GM06990 (cell line): ENCODE data around the gene IGFBP4.

Experiments
- DNase-seq: peaks from one replicate; pipeline ENCODE4 v3.0.0-alpha.2; 2011; ENCODE audit not compliant: insufficient read length; ENCODE audit errors: extremely low read depth
- H3K27me3 ChIP-seq: replicated peaks from 2 replicates; pipeline ENCODE4 v1.6.0; 2011; ENCODE audit warnings: low read length; ENCODE audit not compliant: control insufficient read depth, insufficient read depth
- H3K36me3 ChIP-seq: 2 replicates; pipeline ENCODE4 v1.5.1; 2011; ENCODE audit warnings: low read length; ENCODE audit not compliant: control insufficient read depth, insufficient read depth
- H3K4me3 ChIP-seq: replicated peaks from 2 replicates; pipeline ENCODE4 v1.5.1; 2011; ENCODE audit warnings: low read depth, mild to moderate bottlenecking, control low read depth, low read length
- TF ChIP-seq, protein P1 (sequence below): IDR thresholded peaks from 2 replicates; pipeline ENCODE4 v1.5.1; 2011; ENCODE audit warnings: low read length, control low read depth, mild to moderate bottlenecking, inconsistent platforms; ENCODE audit not compliant: insufficient read depth, poor library complexity, severe bottlenecking

Gene IGFBP4

DNA sequence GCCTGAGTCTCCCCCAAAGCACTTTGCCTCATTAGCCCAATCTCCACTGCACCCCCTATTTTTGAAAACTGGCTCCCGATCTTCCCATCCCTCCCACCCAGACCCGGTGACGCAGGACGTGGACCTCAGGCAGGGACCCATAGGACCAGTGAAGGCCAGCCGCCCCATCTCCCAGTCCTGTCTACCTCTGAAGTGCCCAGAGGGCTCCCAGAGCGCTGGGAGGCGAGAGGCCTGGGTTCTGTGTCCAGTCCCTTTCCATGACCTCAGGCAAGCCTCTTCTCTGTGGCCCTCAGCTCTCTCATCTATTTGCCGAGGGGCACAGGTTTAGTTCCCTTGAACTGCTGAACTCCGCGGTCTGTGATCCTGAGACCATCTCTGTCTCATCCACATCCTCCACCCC, 57.5 kb downstream of the IGFBP4 start:
- H3K4me3 ChIP-seq: no peak overlapping the region
- DNase-seq: no peak
- peaks cover 6% of the 10 kb centered on the region for H3K27me3 ChIP-seq
- TF ChIP-seq, protein P1, sequence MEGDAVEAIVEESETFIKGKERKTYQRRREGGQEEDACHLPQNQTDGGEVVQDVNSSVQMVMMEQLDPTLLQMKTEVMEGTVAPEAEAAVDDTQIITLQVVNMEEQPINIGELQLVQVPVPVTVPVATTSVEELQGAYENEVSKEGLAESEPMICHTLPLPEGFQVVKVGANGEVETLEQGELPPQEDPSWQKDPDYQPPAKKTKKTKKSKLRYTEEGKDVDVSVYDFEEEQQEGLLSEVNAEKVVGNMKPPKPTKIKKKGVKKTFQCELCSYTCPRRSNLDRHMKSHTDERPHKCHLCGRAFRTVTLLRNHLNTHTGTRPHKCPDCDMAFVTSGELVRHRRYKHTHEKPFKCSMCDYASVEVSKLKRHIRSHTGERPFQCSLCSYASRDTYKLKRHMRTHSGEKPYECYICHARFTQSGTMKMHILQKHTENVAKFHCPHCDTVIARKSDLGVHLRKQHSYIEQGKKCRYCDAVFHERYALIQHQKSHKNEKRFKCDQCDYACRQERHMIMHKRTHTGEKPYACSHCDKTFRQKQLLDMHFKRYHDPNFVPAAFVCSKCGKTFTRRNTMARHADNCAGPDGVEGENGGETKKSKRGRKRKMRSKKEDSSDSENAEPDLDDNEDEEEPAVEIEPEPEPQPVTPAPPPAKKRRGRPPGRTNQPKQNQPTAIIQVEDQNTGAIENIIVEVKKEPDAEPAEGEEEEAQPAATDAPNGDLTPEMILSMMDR: no peak
- H3K36me3 ChIP-seq: no peaks in the 10 kb centered on the region

DNA sequence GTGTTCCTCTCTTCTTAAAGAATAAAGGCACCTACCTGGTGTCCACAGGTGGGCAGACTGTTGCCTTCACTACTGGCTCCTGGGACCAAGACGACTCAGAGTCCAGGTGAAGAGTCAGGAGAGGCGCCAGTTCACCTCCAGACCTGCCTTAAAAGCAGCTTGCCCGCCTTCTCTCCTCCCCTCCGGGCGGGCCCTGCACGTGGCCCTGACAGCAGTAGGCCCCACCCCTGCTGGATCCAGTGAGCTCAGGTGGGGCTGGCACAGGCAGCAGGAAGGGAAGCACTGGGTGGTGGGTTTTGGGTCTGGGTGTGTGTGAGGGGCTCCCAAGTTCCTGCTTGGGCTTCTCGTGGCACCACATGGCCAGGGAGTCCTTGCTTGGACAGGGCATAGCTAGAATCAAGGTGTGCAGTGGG, 58.3 kb downstream of the IGFBP4 start, which contains the start of gene TNS4:
Gene TNS4 (minus strand): TSS at position 125 of the 413 bp plus-strand sequence. CDS start 5,198 bp downstream, outside the sequence.
- Histone ChIP-seq H3K36me3 (no peaks in the 10 kb centered on the region), H3K4me3 (no peak within 1 kb of the TSS), H3K27me3 (peaks cover 6% of the 10 kb centered on the region)
- DNase-seq: no peak
- TF ChIP-seq, protein P1: no peak

DNA sequence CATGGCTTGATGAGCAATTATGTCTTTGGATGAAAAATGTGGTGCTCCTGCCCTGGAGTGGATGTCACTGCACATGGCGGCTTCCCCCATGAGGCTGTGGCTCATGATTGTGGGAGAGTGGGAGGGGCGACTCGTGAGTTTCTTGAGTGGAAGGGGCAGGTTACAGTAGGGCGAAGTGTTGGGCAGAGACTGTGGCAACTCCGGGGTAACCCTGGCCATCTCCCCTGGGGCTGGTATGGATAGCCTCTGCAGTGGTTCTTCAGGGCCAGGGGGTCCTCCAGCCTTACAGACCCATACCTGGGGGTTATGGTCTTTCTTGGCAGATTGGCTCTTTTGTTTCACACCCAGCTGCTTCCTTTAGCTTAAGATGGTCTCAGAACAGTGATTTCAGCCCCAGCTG, 59.5 kb downstream of the IGFBP4 start:
- no peaks in the 10 kb centered on the region for H3K36me3 ChIP-seq
- H3K4me3 ChIP-seq: no peak overlapping the region
- peaks cover 6% of the 10 kb centered on the region for H3K27me3 ChIP-seq
- TF ChIP-seq, protein P1: no peak
- DNase-seq: no peak

DNA sequence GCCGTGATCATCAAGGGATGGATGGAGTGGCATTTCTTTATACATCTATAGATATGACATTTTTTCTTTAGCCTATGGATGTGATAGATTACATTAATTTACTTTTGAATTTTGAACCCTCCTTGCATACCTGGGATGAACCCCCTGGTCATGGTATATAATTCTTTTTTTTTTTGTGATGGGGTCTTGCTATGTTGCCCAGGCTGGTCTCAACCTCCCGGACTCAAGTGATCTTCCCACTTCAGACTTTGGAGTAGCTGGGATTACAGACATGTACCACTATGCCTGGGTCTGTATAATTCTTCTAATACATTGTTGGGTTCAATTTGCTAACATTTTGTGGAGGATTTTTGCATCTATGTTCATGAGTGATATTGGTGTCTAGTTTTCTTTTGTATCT, 59.9 kb downstream of the IGFBP4 start:
- no peaks in the 10 kb centered on the region for H3K36me3 ChIP-seq
- no peak overlapping the region for H3K4me3 ChIP-seq
- peaks cover 6% of the 10 kb centered on the region; the same call in 1 of the 2 replicates for H3K27me3 ChIP-seq
- TF ChIP-seq, protein P1: no peak
- no peak for DNase-seq

DNA sequence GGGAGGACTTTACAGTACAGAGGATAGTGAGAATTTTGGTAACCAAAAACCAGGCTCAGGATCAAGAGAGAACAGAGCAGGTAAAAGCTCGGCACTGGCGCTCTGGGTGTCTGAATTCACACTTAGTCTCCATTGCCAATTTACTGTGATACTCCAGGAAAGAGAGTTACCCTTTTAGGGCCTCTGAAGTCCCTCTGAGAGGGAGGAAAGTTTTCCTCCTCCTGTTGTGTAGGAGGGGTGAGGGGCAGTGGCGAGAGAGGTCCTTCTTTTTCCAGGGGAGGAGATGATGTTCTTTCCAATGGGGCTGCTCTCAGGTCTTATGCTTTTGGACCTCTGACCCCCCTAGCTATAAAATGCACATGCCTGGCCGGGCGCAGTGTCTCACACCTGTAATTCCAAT, 63.5 kb downstream of the IGFBP4 start:
- TF ChIP-seq, protein P1: no peak
- no peaks in the 10 kb centered on the region for H3K36me3 ChIP-seq
- H3K4me3 ChIP-seq: no peak overlapping the region
- no peak for DNase-seq
- H3K27me3 ChIP-seq: no peaks in the 10 kb centered on the region; the same call in 1 of the 2 replicates
